Prostate gland (tissue), 2 donors: ENCODE data around the gene MYBPHL. TPM values are rescaled to one million over a fixed set of nuclear protein-coding genes. Genes with fewer than 3 reads are reported as not detected.

Experiments
- DNase-seq: peaks from one replicate; pipeline ENCODE4 v3.0.0-alpha.2; 2019; ENCODE audit warnings: low spot score
- H3K27ac ChIP-seq, 2 donors: fragments of 200-600 bp; sonication (generic); 2 replicates each; pipeline ENCODE4 v1.5.1; 2017 to 2019
- H3K27me3 ChIP-seq: fragments of 200-600 bp; sonication (generic); replicated peaks from 2 replicates; pipeline ENCODE4 v1.5.1; 2019; ENCODE audit not compliant: insufficient read depth
- H3K36me3 ChIP-seq, 2 donors: fragments of 200-600 bp; sonication (generic); 1 replicate in 1 of 2; 2 replicates in 1 of 2; pipeline versions ENCODE4 v1.5.1 to v1.8.1; 2017 to 2019
- H3K4me1 ChIP-seq: fragments of 200-600 bp; sonication (generic); replicated peaks from 2 replicates; pipeline ENCODE4 v1.5.1; 2019
- H3K4me3 ChIP-seq, 2 donors: fragments of 200-600 bp; sonication (generic); 2 replicates each; pipeline ENCODE4 v1.5.1; 2017 to 2019
- H3K9me3 ChIP-seq: fragments of 200-600 bp; sonication (generic); 2 replicates; pipeline ENCODE4 v1.5.1; 2017
- CTCF ChIP-seq, 4 experiments: fragments of 200-600 bp in 2 of 4; fragments of 450-650 bp in 2 of 4; sonication (generic) in 2 of 4; IDR thresholded peaks; 1 replicate in 3 of 4; 2 replicates in 1 of 4; pipeline ENCODE4 v1.5.1; 2016 to 2019; ENCODE audit warnings: antibody characterized with exemption in 4 of 4, mild to moderate bottlenecking in 2 of 4, moderate library complexity in 2 of 4
- POLR2A ChIP-seq: fragments of 450-650 bp; IDR thresholded peaks from one replicate; pipeline ENCODE4 v1.6.1; 2016; ENCODE audit warnings: antibody characterized with exemption, mild to moderate bottlenecking
- POLR2AphosphoS5 ChIP-seq: sonication (generic); formaldehyde crosslinking; IDR thresholded peaks from one replicate; pipeline ENCODE4 v1.6.1; 2017; ENCODE audit warnings: antibody characterized with exemption
- WGBS: methylation state at CpG from one replicate; pipeline ENCODE4 v1.1.5; 2018; 5-methylcytosine and 5-hydroxymethylcytosine counted together
- intact Hi-C: fragments of 100-400 bp; cut with DNase I; formaldehyde crosslinking; loops from one replicate; pipeline ENCODE4 v1.14.2; 2022
- total RNA-seq, 2 donors: library from RNA; depleted of rRNA; stranded (reverse); fragments of >200 nt; gene quantifications; one replicate each; pipeline ENCODE4 v1.1.0, GENCODE V29; 2016

MYBPHL gene
- total RNA-seq, 2 donors from 2014 or later = not detected

- no peak for TF ChIP-seq POLR2A
- no peak for TF ChIP-seq CTCF (IDR thresholded peaks at IDR 0.05)
- TF ChIP-seq POLR2AphosphoS5 = no peak
- intact Hi-C loops = no loop called here
- 92% methylated on average over 6 of the region's 6 CpGs for WGBS
Measured at GRCh38 chr1:109271458-109271857, 35.4 kb downstream of the MYBPHL start.

GRCh38 chr1:109270623-109271317 lies 36.0 kb downstream of the MYBPHL start:
- 93% methylated on average over 19 of the region's 20 CpGs for WGBS
- H3K27ac ChIP-seq = no peak overlapping the region
- DNase-seq = no peak
- no peaks in the 10 kb centered on the region for H3K36me3 ChIP-seq
- TF ChIP-seq POLR2A (no peak), CTCF (IDR thresholded peaks at IDR 0.05) (no peak), POLR2AphosphoS5 (no peak)
- no peaks in the 10 kb centered on the region for H3K27me3 ChIP-seq
- H3K4me3 ChIP-seq = no peak overlapping the region
- no peaks in the 10 kb centered on the region for H3K9me3 ChIP-seq
- H3K4me1 ChIP-seq = peaks cover 11% of the 10 kb centered on the region
- intact Hi-C loops = no loop called here

More at GRCh38 chr1:109271458-109271857, 35.4 kb downstream of the MYBPHL start:
- Histone ChIP-seq H3K4me3 (no peak overlapping the region), H3K4me1 (peaks cover 11% of the 10 kb centered on the region), H3K27ac (no peak overlapping the region), H3K9me3 (no peaks in the 10 kb centered on the region), H3K36me3 (no peaks in the 10 kb centered on the region), H3K27me3 (no peaks in the 10 kb centered on the region)
- no peak for DNase-seq

GRCh38 chr1:109269981-109270622 lies 36.7 kb downstream of the MYBPHL start:
- no peaks in the 10 kb centered on the region for H3K9me3 ChIP-seq
- no peak for TF ChIP-seq POLR2AphosphoS5
- TF ChIP-seq CTCF (IDR thresholded peaks at IDR 0.05) = no peak
- TF ChIP-seq POLR2A = no peak
- no peak for DNase-seq

GRCh38 chr1:109269212-109269980 lies 37.4 kb downstream of the MYBPHL start:
- intact Hi-C loops = no loop called here
- WGBS = 89% methylated on average over 33 of the region's 33 CpGs
- H3K36me3 ChIP-seq = no peaks in the 10 kb centered on the region

More at GRCh38 chr1:109269981-109270622, 36.7 kb downstream of the MYBPHL start:
- WGBS = 92% methylated on average over 17 of the region's 17 CpGs
- H3K27me3 ChIP-seq = no peaks in the 10 kb centered on the region
- intact Hi-C loops = no loop called here
- no peak overlapping the region for H3K4me3 ChIP-seq
- no peaks in the 10 kb centered on the region for H3K36me3 ChIP-seq
- peaks cover 8% of the 10 kb centered on the region for H3K4me1 ChIP-seq
- H3K27ac ChIP-seq = no peak overlapping the region

More at GRCh38 chr1:109269212-109269980, 37.4 kb downstream of the MYBPHL start:
- TF ChIP-seq POLR2A = no peak
- TF ChIP-seq POLR2AphosphoS5 = no peak
- no peak for TF ChIP-seq CTCF (IDR thresholded peaks at IDR 0.05)
- Histone ChIP-seq H3K27me3 (no peaks in the 10 kb centered on the region), H3K27ac (no peak overlapping the region), H3K4me1 (peaks cover 2% of the 10 kb centered on the region), H3K4me3 (no peak overlapping the region), H3K9me3 (no peaks in the 10 kb centered on the region)
- DNase-seq = no peak
